A673 (cell line): ENCODE measurements around the gene KIFC3.

Source experiments
- CTCF ChIP-seq: fragments of 300-800, 200-600 bp; sonication (generic); conservative IDR thresholded peaks from 2 replicates; pipeline ENCODE4 v1.5.1; 2017; ENCODE audit warnings: low read depth, mild to moderate bottlenecking, antibody characterized with exemption, low read length, moderate library complexity, mixed read lengths
- EZH2 ChIP-seq: fragments of 200-600 bp; sonication (generic); IDR thresholded peaks from 2 replicates; pipeline ENCODE4 v1.6.1; 2017; ENCODE audit warnings: borderline replicate concordance, low read depth, mild to moderate bottlenecking, mixed read lengths, antibody characterized with exemption, low read length; ENCODE audit not compliant: poor library complexity, severe bottlenecking

DNA sequence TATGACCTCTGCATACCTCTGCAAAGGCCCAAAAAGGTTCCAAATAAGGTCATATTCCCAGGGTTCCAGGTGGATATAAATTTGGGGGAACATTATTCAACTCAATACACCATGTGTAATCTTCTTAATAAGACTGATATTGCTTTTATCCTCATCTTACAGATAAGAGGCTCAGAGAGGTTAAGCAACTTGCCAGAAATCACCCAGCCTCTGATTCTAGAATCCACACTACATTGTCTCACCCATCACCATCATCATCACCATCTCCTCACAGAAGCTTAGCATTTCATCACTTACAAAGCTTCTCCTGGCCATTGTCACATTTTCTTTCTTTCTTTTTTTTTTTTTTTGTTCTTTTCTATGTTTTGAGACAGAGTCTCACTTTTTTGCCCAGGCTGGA lies 15.4 kb upstream of the KIFC3 start:
- TF ChIP-seq CTCF: no peak
- TF ChIP-seq EZH2: no peak
